Measurements from ENCODE around the gene CARD9. TPM values are rescaled to one million over a fixed set of nuclear protein-coding genes. Genes with fewer than 3 reads are reported as not detected.

Gene CARD9
- polyA plus RNA-seq, 1 of the 3 experiments (the other 2 are of a cell fraction), result 1.1 TPM

DNA sequence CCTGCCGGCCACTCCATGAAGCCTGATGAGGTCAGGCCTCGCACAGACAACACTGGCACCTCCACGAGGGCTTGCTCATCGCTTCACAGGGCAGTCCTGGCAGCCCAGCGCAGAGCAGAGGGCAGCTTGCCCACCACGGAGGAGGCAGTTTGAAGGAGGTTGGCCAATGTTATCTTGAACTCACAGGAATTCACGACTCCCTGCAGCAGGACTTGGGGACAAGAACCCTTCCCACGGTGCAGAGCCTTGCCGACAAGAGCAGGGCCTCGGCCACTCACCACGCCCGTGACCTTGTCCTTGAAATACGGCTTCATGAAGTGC, 21.5 kb upstream of the CARD9 start:
- POLR2A ChIA-PET, result no interaction called here
- H3K27ac ChIP-seq (ENCODE audit: low read depth in 2 of 2, low read length in 1 of 2), result no peak overlapping the region
- no peaks in the 10 kb centered on the region for H3K27me3 ChIP-seq (ENCODE audit: insufficient read depth)
- CTCF ChIA-PET, result no interaction called here
- H3F3A ChIP-seq (replicated peaks; ENCODE audit: insufficient read depth), result no peaks in the 10 kb centered on the region
- peaks cover 3 to 13% of the 10 kb centered on the region in 2 experiments; a peak in 2 of 4 replicates for H3K4me1 ChIP-seq (ENCODE audit: control insufficient read depth in 1 of 2, insufficient read depth in 2 of 2, low read depth in 1 of 2, low read length in 1 of 2)
- no peak overlapping the region for H3K9ac ChIP-seq
- peaks cover 34 to 73% of the 10 kb centered on the region in 2 experiments for H3K36me3 ChIP-seq (replicated peaks in 1 of 2; ENCODE audit: control insufficient read depth in 1 of 2, insufficient read depth in 2 of 2, low read length in 1 of 2)
- H4K20me1 ChIP-seq (ENCODE audit: insufficient read depth), result peaks cover 5% of the 10 kb centered on the region; the same call in 1 of the 2 replicates
- no peak overlapping the region for H3K4me2 ChIP-seq
- DNase-seq, result no peak
- H3K4me3 ChIP-seq (ENCODE audit: low read depth in 2 of 2, low read length in 1 of 2), result no peak overlapping the region
- H2AFZ ChIP-seq (ENCODE audit: low read depth), result no peak overlapping the region
- no peak for TF ChIP-seq GABPA (IDR thresholded peaks at IDR 0.05; ENCODE audit: low read depth)
- TF ChIP-seq RAD21 (IDR thresholded peaks at IDR 0.05; ENCODE audit: low read length), result no peak
- no peak for TF ChIP-seq CTCF (IDR thresholded peaks at IDR 0.05)
- TF ChIP-seq MEF2A (IDR thresholded peaks at IDR 0.05; ENCODE audit: borderline replicate concordance, low read depth), result no peak
- TF ChIP-seq, protein P1, sequence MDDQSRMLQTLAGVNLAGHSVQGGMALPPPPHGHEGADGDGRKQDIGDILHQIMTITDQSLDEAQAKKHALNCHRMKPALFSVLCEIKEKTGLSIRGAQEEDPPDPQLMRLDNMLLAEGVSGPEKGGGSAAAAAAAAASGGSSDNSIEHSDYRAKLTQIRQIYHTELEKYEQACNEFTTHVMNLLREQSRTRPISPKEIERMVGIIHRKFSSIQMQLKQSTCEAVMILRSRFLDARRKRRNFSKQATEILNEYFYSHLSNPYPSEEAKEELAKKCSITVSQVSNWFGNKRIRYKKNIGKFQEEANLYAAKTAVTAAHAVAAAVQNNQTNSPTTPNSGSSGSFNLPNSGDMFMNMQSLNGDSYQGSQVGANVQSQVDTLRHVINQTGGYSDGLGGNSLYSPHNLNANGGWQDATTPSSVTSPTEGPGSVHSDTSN (IDR thresholded peaks at IDR 0.05), result no peak
- TF ChIP-seq RCOR1 (IDR thresholded peaks at IDR 0.05; ENCODE audit: low read length), result no peak
- no peak for TF ChIP-seq EP300 (IDR thresholded peaks at IDR 0.05; ENCODE audit: borderline replicate concordance in 1 of 2, low read depth in 1 of 2, low read length in 1 of 2)
- no peak for TF ChIP-seq FOSL2 (IDR thresholded peaks at IDR 0.05; ENCODE audit: borderline replicate concordance, low read depth)
- no peak for TF ChIP-seq REST (IDR thresholded peaks at IDR 0.05; ENCODE audit: low read depth, low read length)
- no peak for TF ChIP-seq USF1 (IDR thresholded peaks at IDR 0.05; ENCODE audit: borderline replicate concordance, low read depth)
- TF ChIP-seq, protein P2, sequence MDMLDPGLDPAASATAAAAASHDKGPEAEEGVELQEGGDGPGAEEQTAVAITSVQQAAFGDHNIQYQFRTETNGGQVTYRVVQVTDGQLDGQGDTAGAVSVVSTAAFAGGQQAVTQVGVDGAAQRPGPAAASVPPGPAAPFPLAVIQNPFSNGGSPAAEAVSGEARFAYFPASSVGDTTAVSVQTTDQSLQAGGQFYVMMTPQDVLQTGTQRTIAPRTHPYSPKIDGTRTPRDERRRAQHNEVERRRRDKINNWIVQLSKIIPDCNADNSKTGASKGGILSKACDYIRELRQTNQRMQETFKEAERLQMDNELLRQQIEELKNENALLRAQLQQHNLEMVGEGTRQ (IDR thresholded peaks at IDR 0.05; ENCODE audit: borderline replicate concordance, low read depth, low read length), result no peak
- no peak for TF ChIP-seq IRF3 (IDR thresholded peaks at IDR 0.05; ENCODE audit: low read depth, low read length)
- no peak for TF ChIP-seq TAF1 (IDR thresholded peaks at IDR 0.05; ENCODE audit: borderline replicate concordance, low read depth, low read length)
- no peak for TF ChIP-seq POLR2AphosphoS5 (IDR thresholded peaks at IDR 0.05; ENCODE audit: low read depth, low read length)
- TF ChIP-seq ZBTB33 (IDR thresholded peaks at IDR 0.05; ENCODE audit: borderline replicate concordance, low read depth), result no peak
- no peaks in the 10 kb centered on the region for H3K9me2 ChIP-seq
- peaks cover 41% of the 10 kb centered on the region for H3K79me2 ChIP-seq (ENCODE audit: insufficient read depth)
- 97% methylated on average over 5 of the region's 13 CpGs for WGBS (ENCODE audit: low lambda C conversion rate)
- H3K9me3 ChIP-seq, result no peaks in the 10 kb centered on the region

All from SK-N-SH (cell line).